HG03039 (cell line): Measurements from ENCODE around the gene LY6G5B.
"Not testable (repeated sequence)": the region's sequence is repeated elsewhere in the genome, so short reads cannot be mapped to it uniquely, and the experiment has no call there.

Experiments
- ATAC-seq: cut with Tn5 transposase; IDR thresholded peaks from one replicate; pipeline ENCODE4 v1.9.1; 2021; ENCODE audit warnings: mild to moderate bottlenecking, moderate library complexity; ENCODE audit not compliant: unreplicated experiment

Gene LY6G5B

DNA sequence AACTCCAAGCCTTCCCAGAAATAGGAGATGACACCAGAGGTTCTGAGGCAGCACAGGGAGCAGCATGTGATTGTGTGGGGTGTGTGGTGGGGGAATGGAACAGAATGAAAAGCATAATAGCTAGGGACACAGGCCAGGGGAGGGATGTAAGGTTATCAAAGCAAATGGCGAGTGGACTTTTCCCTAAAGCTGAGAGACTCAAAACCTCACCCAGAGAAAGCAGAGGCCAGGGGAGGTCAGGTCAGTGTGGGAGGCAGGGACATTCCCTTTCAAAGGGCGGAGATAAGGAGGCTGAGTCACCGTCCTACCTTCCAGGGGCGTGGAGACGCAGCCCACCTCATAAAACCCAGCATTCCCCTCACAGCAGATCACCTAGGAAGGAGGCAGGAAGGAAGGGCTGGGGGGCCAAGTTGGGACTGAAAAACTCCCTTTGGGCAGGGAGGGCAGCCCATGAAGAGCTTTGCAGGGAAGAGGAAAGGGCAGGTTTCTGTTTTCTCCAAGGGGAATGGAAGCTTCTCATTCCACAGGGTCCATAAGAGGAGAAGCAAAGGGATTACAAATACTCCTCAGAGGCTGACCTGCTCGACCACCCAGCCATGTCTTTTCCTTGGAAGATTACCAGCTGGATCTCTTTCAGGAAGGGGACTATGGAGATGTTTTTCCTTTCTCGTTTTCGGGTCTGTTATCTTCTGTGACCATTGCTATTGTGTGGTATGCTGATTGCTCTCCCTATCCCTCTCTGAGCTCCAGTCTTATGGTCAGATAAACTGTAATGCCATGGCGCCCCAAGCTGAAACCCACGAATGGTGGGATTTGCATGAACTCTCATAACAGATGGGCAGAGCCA lies 20.7 kb downstream of the LY6G5B start:
- ATAC-seq: no peak

DNA sequence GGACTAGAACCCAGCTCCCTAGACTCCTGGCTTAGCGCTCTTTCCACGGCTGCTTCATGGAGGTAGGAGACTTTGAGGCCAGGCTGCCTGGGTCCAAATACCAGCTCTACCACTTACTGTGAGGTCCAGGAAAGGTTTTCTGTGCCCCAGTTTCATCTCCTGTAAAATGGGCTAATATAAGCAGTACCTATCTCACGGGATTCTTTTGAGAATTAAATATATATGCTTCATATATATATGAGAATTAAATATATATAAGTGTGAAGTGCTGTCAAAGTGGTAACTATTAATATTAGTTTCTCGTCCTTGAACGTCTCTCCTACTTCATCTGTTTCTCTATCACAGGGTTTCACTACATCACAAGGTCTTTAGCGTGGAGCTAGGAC lies 21.3 kb downstream of the LY6G5B start:
- no peak for ATAC-seq

GRCh38 chr6:31691564-31692108 lies 21.9 kb downstream of the LY6G5B start:
- ATAC-seq: no peak

GRCh38 chr6:31692353-31692752 lies 22.6 kb downstream of the LY6G5B start:
- no peak for ATAC-seq

DNA sequence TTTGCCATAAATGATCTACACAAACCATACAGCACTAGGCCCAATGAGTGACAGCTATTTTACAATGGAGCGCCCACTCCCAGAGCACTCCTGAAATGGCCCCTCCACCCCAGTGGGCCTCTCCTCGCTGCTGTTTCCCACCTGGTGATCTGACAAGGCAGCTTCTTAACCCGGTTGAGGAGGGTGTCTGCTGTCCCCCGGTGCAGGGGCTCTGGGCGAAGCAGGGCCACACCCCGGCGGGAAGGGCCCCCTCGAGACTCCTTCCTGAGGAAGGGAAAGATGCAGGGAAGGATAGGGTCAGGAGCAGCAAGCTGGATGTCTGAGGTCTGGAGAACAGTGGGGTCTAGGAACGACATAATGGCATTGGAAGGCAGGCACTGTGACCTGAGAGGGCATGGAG lies 23.1 kb downstream of the LY6G5B start:
- ATAC-seq: no peak

DNA sequence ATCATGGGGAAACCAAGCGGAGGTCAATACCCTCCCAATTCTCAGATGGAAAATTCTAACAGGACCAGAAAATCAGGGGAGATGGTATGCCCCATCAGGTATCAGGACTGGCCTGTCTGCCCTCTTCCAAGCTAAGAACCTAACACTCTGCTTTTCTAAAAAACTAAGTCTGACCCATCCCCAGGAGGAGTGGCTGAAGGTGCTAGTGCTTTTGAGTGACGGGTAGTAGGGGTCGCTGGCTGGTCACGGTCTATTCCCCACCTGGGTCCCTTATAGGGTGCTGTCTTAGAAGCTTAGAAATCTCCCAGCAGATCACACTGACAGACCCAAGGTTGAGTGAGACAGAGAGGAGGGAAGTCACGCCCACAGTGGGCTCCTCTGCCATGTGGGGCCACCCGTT lies 23.8 kb downstream of the LY6G5B start:
- ATAC-seq: no peak

GRCh38 chr6:31697555-31697954 lies 27.8 kb downstream of the LY6G5B start:
- ATAC-seq: no peak

- ATAC-seq: no peak
Observed at GRCh38 chr6:31700740-31701401, 31.1 kb downstream of the LY6G5B start.

GRCh38 chr6:31701666-31702404 lies 32.1 kb downstream of the LY6G5B start:
- ATAC-seq: no peak

- no peak for ATAC-seq
Observed at GRCh38 chr6:31702405-31702818, 32.6 kb downstream of the LY6G5B start.

DNA sequence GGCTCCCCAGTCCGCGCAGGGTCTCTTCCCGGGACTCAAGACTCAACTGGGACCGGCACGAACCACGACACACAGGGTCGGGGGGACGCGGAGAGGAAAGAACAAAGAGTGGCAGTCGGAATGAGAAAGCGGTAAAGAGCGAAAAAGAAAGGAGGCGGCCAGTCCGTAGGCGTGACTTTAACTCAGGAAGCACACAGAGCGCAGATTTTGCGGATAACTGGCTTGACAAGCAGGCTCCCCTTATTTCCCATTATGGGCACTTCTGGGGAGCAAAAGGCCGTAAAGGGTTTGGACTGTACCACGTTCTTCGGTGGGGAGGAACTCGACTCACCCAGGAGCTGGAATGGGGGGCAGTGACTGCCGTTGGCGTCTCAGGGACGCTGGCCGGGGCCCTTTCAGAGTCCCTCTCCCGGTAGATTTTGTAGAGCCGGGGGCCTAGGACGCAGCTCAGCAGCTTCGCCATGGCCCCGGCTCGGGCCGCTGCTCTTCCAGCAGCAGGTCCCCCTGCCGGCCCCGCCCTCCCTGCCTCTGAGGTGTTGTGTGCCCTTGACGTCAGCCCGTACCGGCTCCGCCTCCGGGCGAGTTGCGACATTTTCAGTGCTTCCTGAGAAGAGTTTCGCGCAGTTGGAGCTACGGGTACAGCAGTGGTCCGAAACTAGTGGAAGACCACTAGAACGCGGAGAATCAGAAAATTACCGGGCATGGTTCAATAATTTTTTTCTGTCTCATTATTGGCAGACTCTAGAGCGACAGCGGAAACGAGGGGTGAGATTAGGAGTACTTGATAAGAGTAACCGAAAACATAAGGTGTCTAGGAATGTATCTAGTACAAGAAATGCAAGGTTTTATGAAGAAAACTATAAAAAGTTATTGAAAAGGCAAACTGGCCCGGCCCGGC lies 33.3 kb downstream of the LY6G5B start, which contains the start of gene ABHD16A:
Gene ABHD16A, minus strand, starts transcription at position 506 of the 898 bp plus-strand sequence. Its CDS starts 43 bp downstream, at position 463.
- peak; percentile 86 for ATAC-seq

DNA sequence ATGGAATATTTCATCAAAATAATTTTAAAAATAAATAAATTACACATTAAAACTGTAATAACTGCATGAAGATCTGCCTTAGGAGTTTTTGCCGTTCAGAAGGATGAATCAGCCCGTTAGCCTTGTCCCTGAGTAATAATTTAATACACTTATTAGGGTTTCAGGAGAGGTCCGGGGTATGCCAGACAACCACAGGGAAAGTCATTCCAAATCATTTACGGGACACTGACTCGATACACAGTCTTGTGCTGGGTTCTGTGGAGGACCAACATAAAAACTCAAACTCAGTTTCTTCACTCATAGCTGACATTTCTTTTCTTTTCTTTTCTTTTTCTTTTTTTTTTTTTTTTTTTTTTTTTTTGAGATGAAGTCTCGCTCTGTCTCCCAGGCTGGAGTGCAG lies 36.2 kb downstream of the LY6G5B start:
- ATAC-seq: no peak

DNA sequence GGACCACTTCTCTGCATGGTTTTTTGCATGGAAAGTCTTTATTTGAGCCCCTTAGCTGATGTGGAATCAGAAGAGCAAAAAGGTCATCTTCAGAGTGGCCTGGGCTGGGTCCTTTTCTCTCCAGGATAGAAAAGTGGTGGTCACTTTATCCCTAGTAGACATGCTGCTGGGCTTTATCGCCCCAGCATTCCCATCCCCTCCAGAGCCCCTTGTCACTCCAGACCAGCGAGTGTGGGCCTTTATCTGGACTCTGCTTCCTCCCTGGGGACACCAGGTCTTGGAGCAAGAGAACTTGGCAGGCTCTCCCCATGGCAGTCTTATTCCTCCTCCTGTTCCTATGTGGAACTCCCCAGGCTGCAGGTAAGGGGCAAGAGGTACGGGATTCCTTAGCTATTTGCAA lies 36.8 kb downstream of the LY6G5B start, which contains the start of gene LY6G6F:
Gene LY6G6F, plus strand, starts transcription at position 268 of the 400 bp plus-strand sequence. Its CDS starts 41 bp downstream, at position 309.
- ATAC-seq: no peak

DNA sequence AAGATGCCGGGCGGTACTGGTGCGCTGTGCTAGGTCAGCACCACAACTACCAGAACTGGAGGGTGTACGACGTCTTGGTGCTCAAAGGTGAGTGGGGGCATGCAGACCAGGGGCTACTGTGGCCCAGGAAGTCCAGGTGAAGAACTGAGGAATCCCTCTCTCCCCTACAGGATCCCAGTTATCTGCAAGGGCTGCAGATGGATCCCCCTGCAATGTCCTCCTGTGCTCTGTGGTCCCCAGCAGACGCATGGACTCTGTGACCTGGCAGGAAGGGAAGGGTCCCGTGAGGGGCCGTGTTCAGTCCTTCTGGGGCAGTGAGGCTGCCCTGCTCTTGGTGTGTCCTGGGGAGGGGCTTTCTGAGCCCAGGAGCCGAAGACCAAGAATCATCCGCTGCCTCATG lies 37.9 kb downstream of the LY6G5B start:
- ATAC-seq: no peak

- ATAC-seq: no peak
Observed at GRCh38 chr6:31708224-31708623, 38.4 kb downstream of the LY6G5B start.

DNA sequence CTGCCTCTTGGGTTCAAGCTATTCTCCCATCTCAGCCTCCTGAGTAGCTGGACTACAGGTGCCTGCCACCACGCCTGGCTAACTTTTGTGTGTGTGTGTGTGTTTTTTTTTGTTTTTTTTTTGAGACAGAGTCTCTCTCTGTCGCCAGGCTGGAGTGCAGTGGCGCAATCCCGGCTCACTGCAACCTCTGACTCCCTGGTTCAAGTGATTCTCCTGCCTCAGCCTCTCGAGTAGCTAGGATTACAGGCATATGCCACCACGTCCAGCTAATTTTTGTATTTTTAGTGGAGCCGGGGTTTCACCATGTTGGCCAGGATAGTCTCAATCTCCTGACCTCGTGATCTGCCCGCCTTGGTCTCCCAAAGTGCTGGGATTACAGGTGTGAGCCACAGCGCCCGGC lies 39.4 kb downstream of the LY6G5B start:
- not testable (repeated sequence) for ATAC-seq

DNA sequence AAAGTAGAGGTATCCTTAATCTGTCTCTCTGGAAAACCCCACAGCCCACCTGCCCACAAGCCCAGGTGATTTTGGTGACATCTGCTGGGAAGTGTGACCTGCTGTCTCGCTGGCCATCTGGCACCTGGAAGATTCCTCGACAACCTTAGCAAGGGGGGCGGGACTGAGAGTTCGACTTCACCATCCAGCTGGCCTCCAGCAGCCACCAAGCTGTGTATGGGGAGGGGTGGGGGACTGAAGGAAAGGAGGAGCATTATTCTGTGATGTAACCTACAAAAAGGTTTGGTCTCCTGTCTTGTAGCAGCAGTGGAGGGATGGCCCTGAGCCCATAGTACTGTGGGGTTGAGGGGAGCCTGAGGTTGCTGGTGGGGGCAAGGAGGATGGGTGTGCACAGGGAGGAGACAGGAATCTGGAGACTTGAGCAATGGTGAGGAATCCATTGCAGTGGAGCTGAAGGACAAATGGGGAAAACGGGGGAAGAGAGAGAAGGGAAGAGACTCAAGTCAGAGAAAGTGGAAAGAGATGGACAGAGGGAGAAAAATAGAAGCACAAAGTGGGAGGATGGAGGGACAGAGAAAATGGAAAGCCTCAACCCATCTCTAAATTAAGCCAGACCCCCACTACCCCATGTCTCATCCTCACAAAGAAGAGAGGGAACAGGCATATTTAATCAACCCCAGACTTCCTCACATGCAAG lies 40.9 kb downstream of the LY6G5B start:
- no peak for ATAC-seq

DNA sequence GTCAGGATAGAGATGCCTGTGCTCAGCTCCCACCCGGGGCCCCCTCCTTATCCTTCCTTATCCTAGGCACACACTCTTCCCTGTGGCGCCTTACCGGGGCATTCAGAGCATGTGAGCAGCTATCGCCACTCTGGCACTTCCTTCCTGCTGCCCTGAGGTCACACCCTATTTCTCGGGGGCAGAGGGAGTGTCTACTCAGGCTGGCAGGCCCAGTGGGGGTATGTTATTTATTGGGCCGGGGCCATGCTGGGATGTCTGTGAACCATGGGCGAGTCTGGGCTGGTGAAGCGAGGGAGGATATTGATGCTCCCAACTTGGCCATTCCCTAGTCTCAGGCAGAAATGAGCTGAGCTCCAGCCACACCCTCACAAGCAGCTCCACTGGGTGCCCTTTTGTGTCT lies 41.5 kb downstream of the LY6G5B start:
- ATAC-seq: no peak

DNA sequence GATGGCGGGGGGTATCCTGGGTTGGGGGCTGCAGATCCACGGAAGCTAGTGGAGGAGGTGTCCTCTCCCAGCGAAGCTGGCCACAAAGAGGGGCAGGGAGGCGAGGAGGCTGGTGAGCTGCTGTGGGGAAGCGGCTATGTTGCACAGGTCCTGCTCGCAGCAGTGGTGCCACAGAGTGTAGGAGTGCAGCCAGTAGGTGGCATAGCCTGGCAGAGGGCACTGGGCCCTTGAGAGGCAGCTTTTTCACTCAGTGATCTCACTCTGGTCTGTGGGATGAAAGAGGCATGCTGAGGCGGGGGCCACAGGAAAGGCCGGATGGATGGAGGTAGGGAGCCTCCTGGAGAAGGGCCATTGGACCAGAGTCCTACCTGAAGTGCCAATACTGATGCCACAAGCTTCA lies 42.5 kb downstream of the LY6G5B start:
- ATAC-seq: no peak

- ATAC-seq: no peak
Observed at GRCh38 chr6:31713465-31713864, 43.7 kb downstream of the LY6G5B start.
